ENCODE results near the gene LOX.

- TF ChIP-seq CTCF (IDR thresholded peaks at IDR 0.05; ENCODE audit: low read length) (no peak), EZH2 (IDR thresholded peaks at IDR 0.05; ENCODE audit: borderline replicate concordance, low read length) (no peak)
Measured at GRCh38 chr5:122081541-122081940, 3.5 kb upstream of the LOX start.

All from OCI-LY1 (cell line).